Hepatocyte (in vitro differentiated cells): ENCODE measurements around the gene STKLD1.

Experiments used
- EZH2 ChIP-seq: fragments of 200-600 bp; sonication (generic); IDR thresholded peaks from 2 replicates; pipeline ENCODE4 v1.6.1; 2016; ENCODE audit warnings: antibody characterized with exemption, mild to moderate bottlenecking, borderline replicate concordance
- EZH2phosphoT487 ChIP-seq: fragments of 200-600 bp; sonication (generic); IDR thresholded peaks from one replicate; pipeline ENCODE4 v1.6.1; 2018; ENCODE audit warnings: antibody characterized with exemption, mild to moderate bottlenecking, low read depth, moderate library complexity; ENCODE audit not compliant: unreplicated experiment, severe bottlenecking
- TF ChIP-seq, protein P1 (sequence below): fragments of 200-600 bp; sonication (generic); IDR thresholded peaks from 2 replicates; pipeline ENCODE4 v1.5.1; 2016; ENCODE audit warnings: antibody characterized with exemption, mild to moderate bottlenecking; ENCODE audit not compliant: poor library complexity

DNA sequence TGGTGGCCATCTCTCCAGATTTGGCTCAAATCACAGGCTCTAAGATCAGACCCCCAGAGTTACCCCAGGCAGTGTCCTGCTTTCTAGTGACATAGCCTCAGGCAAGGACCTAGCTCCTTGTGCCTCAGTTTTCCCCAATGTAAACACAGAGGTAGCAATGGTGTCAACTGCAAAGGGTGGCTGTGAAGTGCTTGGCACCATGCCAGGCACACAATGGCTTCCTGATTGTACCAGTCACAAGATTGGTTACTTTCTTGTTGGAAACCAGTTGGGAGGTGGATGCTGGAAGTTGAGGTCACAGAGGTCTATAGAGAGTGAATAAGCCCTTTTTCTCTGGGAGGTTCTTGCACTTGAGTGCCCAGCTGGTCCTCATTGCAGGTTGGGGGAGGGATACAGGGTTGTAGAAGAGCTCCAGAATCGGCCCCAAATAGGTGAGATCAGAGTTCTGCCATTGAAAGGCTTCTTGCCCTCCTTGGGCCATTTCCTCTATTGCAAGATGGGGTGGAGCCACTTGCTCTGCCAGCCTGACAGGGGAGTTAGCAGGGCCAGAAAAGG, 2.3 kb downstream of the STKLD1 start:
- TF ChIP-seq, protein P1, sequence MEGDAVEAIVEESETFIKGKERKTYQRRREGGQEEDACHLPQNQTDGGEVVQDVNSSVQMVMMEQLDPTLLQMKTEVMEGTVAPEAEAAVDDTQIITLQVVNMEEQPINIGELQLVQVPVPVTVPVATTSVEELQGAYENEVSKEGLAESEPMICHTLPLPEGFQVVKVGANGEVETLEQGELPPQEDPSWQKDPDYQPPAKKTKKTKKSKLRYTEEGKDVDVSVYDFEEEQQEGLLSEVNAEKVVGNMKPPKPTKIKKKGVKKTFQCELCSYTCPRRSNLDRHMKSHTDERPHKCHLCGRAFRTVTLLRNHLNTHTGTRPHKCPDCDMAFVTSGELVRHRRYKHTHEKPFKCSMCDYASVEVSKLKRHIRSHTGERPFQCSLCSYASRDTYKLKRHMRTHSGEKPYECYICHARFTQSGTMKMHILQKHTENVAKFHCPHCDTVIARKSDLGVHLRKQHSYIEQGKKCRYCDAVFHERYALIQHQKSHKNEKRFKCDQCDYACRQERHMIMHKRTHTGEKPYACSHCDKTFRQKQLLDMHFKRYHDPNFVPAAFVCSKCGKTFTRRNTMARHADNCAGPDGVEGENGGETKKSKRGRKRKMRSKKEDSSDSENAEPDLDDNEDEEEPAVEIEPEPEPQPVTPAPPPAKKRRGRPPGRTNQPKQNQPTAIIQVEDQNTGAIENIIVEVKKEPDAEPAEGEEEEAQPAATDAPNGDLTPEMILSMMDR, result no peak
- TF ChIP-seq EZH2 (no peak), EZH2phosphoT487 (no peak)
